A673 (cell line): ENCODE data around the gene C20orf204.
A peak's percentile ranks its signal among the peaks of the same experiment; 100 is the strongest.

Experiments used
- CTCF ChIP-seq: fragments of 300-800, 200-600 bp; sonication (generic); conservative IDR thresholded peaks from 2 replicates; pipeline ENCODE4 v1.5.1; 2017; ENCODE audit warnings: low read depth, mild to moderate bottlenecking, antibody characterized with exemption, low read length, moderate library complexity, mixed read lengths
- EZH2 ChIP-seq: fragments of 200-600 bp; sonication (generic); IDR thresholded peaks from 2 replicates; pipeline ENCODE4 v1.6.1; 2017; ENCODE audit warnings: borderline replicate concordance, low read depth, mild to moderate bottlenecking, mixed read lengths, antibody characterized with exemption, low read length; ENCODE audit not compliant: poor library complexity, severe bottlenecking

GRCh38 chr20:64041781-64042053, 5.7 kb downstream of the C20orf204 start:
- no peak for TF ChIP-seq CTCF
- TF ChIP-seq EZH2 = peak; percentile 2
